ENCODE results near the gene NEURL1B. TPM values are rescaled to one million over a fixed set of nuclear protein-coding genes. Genes with fewer than 3 reads are reported as not detected.

The NEURL1B gene
- total RNA-seq, 1 donor from 2014 or later, result 9.8 TPM

- no peak for TF ChIP-seq EZH2 (IDR thresholded peaks at IDR 0.05; ENCODE audit: insufficient read depth, low read length)
- TF ChIP-seq, protein P1, sequence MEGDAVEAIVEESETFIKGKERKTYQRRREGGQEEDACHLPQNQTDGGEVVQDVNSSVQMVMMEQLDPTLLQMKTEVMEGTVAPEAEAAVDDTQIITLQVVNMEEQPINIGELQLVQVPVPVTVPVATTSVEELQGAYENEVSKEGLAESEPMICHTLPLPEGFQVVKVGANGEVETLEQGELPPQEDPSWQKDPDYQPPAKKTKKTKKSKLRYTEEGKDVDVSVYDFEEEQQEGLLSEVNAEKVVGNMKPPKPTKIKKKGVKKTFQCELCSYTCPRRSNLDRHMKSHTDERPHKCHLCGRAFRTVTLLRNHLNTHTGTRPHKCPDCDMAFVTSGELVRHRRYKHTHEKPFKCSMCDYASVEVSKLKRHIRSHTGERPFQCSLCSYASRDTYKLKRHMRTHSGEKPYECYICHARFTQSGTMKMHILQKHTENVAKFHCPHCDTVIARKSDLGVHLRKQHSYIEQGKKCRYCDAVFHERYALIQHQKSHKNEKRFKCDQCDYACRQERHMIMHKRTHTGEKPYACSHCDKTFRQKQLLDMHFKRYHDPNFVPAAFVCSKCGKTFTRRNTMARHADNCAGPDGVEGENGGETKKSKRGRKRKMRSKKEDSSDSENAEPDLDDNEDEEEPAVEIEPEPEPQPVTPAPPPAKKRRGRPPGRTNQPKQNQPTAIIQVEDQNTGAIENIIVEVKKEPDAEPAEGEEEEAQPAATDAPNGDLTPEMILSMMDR (IDR thresholded peaks at IDR 0.05; ENCODE audit: insufficient read depth, low read depth, low read length), result peak; percentile 87
- FAIRE-seq (peak; percentile 94), DNase-seq (ENCODE audit: low read depth) (peak; percentile 45)
- no peaks in the 10 kb centered on the region for H3K4me1 ChIP-seq (ENCODE audit: insufficient read depth, low read length)
- peak overlapping the region; percentile 58 for H3K4me3 ChIP-seq (ENCODE audit: insufficient read depth, low read depth, low read length)
- H3K27ac ChIP-seq (ENCODE audit: low read depth, low read length), result no peak overlapping the region
- Mint-ChIP-seq H3K4me3 (ENCODE audit: unreplicated experiment) (no peak overlapping the region), H3K9me3 (ENCODE audit: unreplicated experiment) (no peaks in the 10 kb centered on the region), H3K27me3 (ENCODE audit: low read depth, unreplicated experiment) (peaks cover 25% of the 10 kb centered on the region), H3K4me1 (ENCODE audit: low read depth, unreplicated experiment) (peaks cover 30% of the 10 kb centered on the region), H3K36me3 (ENCODE audit: low read depth, unreplicated experiment) (no peaks in the 10 kb centered on the region), H3K27ac (ENCODE audit: unreplicated experiment) (peak overlapping the region; percentile 5)
- H3K27me3 ChIP-seq (ENCODE audit: insufficient read depth, low read length), result peaks cover 24% of the 10 kb centered on the region
- no peaks in the 10 kb centered on the region for H4K20me1 ChIP-seq (ENCODE audit: insufficient read depth, low read length)
- peak overlapping the region; percentile 73 for H3K9ac ChIP-seq (ENCODE audit: low read length)
- H3K4me2 ChIP-seq (ENCODE audit: low read length), result peak overlapping the region; percentile 90
- H3K79me2 ChIP-seq (ENCODE audit: insufficient read depth, low read length), result no peaks in the 10 kb centered on the region
- H2AFZ ChIP-seq (ENCODE audit: low read depth, low read length), result peak overlapping the region; percentile 88
- no peaks in the 10 kb centered on the region for H3K36me3 ChIP-seq (ENCODE audit: insufficient read depth, low read length)
- no peaks in the 10 kb centered on the region for H3K9me3 ChIP-seq (ENCODE audit: insufficient read depth, low read depth, low read length)
Observed at GRCh38 chr5:172697123-172698121, 56.4 kb downstream of the NEURL1B start.

DNA sequence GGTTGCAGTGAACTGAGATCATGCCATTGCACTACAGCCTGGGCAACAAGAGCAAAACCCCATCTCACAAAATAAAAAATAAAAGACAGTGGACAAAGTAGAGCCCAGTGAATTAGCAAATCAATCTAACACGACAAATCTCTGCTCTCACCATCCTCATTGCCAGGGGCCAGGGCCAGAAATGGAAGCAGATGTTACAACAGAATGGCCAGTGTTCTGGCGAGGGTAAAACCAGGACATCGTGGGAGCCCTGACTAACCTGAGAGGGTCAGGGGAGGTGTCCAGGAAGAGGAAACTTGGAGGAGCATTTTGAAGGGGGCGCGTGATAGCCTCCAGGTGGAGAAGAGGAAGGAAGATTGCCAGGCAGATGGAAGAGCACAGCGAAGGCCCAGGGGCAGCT lies 58.4 kb downstream of the NEURL1B start:
- H3K27ac Mint-ChIP-seq (ENCODE audit: unreplicated experiment), result no peak overlapping the region
- no peaks in the 10 kb centered on the region for H4K20me1 ChIP-seq (ENCODE audit: insufficient read depth, low read length)
- FAIRE-seq (no peak), DNase-seq (ENCODE audit: low read depth) (no peak)
- H3K4me1 ChIP-seq (ENCODE audit: insufficient read depth, low read length), result no peaks in the 10 kb centered on the region
- no peaks in the 10 kb centered on the region for H3K36me3 Mint-ChIP-seq (ENCODE audit: low read depth, unreplicated experiment)
- no peak overlapping the region for H3K4me2 ChIP-seq (ENCODE audit: low read length)
- H3K27me3 ChIP-seq (ENCODE audit: insufficient read depth, low read length), result peaks cover 31% of the 10 kb centered on the region
- no peak overlapping the region for H3K9ac ChIP-seq (ENCODE audit: low read length)
- no peak overlapping the region for H2AFZ ChIP-seq (ENCODE audit: low read depth, low read length)
- peaks cover 38% of the 10 kb centered on the region for H3K27me3 Mint-ChIP-seq (ENCODE audit: low read depth, unreplicated experiment)
- TF ChIP-seq, protein P1 (IDR thresholded peaks at IDR 0.05; ENCODE audit: insufficient read depth, low read depth, low read length), result no peak
- TF ChIP-seq EZH2 (IDR thresholded peaks at IDR 0.05; ENCODE audit: insufficient read depth, low read length), result no peak
- H3K4me3 Mint-ChIP-seq (ENCODE audit: unreplicated experiment), result no peak overlapping the region
- H3K4me1 Mint-ChIP-seq (ENCODE audit: low read depth, unreplicated experiment), result peaks cover 15% of the 10 kb centered on the region
- no peak overlapping the region for H3K27ac ChIP-seq (ENCODE audit: low read depth, low read length)
- H3K79me2 ChIP-seq (ENCODE audit: insufficient read depth, low read length), result no peaks in the 10 kb centered on the region
- no peak overlapping the region for H3K4me3 ChIP-seq (ENCODE audit: insufficient read depth, low read depth, low read length)
- H3K36me3 ChIP-seq (ENCODE audit: insufficient read depth, low read length), result no peaks in the 10 kb centered on the region
- no peaks in the 10 kb centered on the region for H3K9me3 Mint-ChIP-seq (ENCODE audit: unreplicated experiment)
- H3K9me3 ChIP-seq (ENCODE audit: insufficient read depth, low read depth, low read length), result no peaks in the 10 kb centered on the region

DNA sequence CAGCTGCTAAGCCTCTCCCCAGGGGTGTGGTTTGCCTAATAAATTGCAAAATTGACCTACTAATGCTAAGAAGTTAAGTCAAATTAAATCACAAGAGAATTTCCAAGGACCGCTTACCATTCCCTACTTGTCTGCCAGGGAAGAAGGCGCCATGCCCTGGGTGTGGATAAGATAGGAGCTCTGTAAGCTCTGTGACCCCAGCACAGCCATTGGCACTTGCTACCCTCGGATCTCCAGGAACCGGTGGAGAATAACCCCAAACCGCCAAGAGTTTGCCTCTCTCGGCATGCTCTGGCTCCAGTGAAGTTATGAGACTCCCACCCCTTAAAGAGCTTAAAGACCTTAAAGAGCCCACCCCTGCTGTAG lies 58.9 kb downstream of the NEURL1B start:
- H3K27me3 ChIP-seq (ENCODE audit: insufficient read depth, low read length), result peaks cover 31% of the 10 kb centered on the region
- H3K4me2 ChIP-seq (ENCODE audit: low read length), result no peak overlapping the region
- peaks cover 41% of the 10 kb centered on the region for H3K27me3 Mint-ChIP-seq (ENCODE audit: low read depth, unreplicated experiment)
- no peak overlapping the region for H3K27ac ChIP-seq (ENCODE audit: low read depth, low read length)
- H3K4me1 Mint-ChIP-seq (ENCODE audit: low read depth, unreplicated experiment), result peaks cover 11% of the 10 kb centered on the region
- no peak overlapping the region for H3K27ac Mint-ChIP-seq (ENCODE audit: unreplicated experiment)
- no peak overlapping the region for H2AFZ ChIP-seq (ENCODE audit: low read depth, low read length)
- no peak overlapping the region for H3K4me3 Mint-ChIP-seq (ENCODE audit: unreplicated experiment)
- no peaks in the 10 kb centered on the region for H3K4me1 ChIP-seq (ENCODE audit: insufficient read depth, low read length)
- no peaks in the 10 kb centered on the region for H4K20me1 ChIP-seq (ENCODE audit: insufficient read depth, low read length)
- no peaks in the 10 kb centered on the region for H3K79me2 ChIP-seq (ENCODE audit: insufficient read depth, low read length)
- FAIRE-seq, result no peak
- no peaks in the 10 kb centered on the region for H3K36me3 ChIP-seq (ENCODE audit: insufficient read depth, low read length)
- H3K9me3 Mint-ChIP-seq (ENCODE audit: unreplicated experiment), result no peaks in the 10 kb centered on the region
- H3K36me3 Mint-ChIP-seq (ENCODE audit: low read depth, unreplicated experiment), result no peaks in the 10 kb centered on the region
- no peaks in the 10 kb centered on the region for H3K9me3 ChIP-seq (ENCODE audit: insufficient read depth, low read depth, low read length)
- H3K4me3 ChIP-seq (ENCODE audit: insufficient read depth, low read depth, low read length), result no peak overlapping the region
- H3K9ac ChIP-seq (ENCODE audit: low read length), result no peak overlapping the region
- no peak for TF ChIP-seq EZH2 (IDR thresholded peaks at IDR 0.05; ENCODE audit: insufficient read depth, low read length)
- TF ChIP-seq, protein P1 (IDR thresholded peaks at IDR 0.05; ENCODE audit: insufficient read depth, low read depth, low read length), result no peak
- no peak for DNase-seq (ENCODE audit: low read depth)
